IPS-NIHi7 (cell line): ENCODE measurements around the gene TEX29.

Experiments used
- DNase-seq: peaks from one replicate; pipeline ENCODE4 v3.0.0; 2012; ENCODE audit warnings: mixed read lengths; ENCODE audit errors: extremely low spot score

The TEX29 gene

DNA sequence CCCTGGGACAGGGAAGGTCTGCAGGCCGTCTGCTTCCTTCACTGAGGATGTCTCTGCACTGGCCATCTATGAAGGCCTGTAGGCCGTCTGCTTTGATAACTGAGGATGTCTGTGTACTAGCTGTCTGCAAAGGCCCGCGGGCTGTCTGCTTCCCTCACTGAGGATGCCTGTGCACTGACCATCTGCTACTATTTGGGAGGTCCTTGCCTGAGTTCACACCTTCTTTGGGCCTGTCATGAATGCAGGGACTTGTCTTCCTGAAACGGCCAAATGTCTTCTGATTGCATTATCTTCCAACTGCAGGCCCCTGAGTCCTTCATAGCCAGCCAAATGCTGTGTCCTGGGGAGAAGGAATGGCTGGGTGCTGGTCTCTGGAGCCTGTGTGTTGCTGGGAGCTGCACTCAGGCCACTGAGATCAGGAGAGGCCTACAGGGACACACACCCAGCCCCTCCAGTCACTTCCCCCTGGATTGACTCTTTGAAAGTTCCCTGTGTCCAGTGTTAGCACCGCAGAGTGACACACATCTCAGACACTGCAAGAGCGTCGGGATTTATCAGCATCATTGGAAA lies 72.9 kb downstream of the TEX29 start:
- DNase-seq = no peak
